Stimulated activated CD4-positive, alpha-beta T cell treated with anti-CD3 and anti-CD28 coated beads, Interleukin-15, amount 100 ng/mL, for 24 hours (primary cell): Measurements from ENCODE around the gene IP6K1.
"Not testable (repeated sequence)": the region's sequence is repeated elsewhere in the genome, so short reads cannot be mapped to it uniquely, and the experiment has no call there.

Source experiments
- DNase-seq: peaks from one replicate; pipeline ENCODE4 v3.0.0-alpha.2; 2020

Gene IP6K1

DNA sequence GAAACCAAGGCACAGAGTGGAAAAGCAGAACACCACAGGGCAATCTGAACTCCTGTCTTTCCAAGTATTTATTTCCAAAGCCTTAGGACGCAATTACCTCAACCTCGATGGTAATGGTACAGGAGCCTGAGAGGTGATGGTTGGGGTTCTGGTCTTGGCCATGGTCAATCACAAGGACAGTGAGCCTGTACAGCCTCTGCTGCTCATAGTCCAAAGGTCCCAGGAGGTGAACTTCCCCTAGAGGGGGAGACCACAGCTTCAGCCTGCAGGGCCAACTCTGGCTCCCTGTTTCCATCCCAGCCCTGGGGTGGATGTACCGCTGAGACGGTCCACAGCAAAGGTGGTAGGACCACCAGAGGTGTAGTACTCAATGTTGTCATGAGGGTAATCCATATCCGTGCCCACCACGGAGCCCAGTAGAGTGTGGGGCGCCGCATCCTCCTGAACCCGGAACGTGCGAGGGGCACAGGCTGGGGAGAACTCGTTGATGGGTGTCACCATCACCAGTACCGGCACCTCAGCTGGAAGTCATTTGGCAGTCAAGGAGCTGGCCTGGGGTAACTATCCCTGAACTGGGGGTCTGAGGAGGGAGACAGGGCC lies 7.2 kb upstream of the IP6K1 start:
- DNase-seq: no peak

DNA sequence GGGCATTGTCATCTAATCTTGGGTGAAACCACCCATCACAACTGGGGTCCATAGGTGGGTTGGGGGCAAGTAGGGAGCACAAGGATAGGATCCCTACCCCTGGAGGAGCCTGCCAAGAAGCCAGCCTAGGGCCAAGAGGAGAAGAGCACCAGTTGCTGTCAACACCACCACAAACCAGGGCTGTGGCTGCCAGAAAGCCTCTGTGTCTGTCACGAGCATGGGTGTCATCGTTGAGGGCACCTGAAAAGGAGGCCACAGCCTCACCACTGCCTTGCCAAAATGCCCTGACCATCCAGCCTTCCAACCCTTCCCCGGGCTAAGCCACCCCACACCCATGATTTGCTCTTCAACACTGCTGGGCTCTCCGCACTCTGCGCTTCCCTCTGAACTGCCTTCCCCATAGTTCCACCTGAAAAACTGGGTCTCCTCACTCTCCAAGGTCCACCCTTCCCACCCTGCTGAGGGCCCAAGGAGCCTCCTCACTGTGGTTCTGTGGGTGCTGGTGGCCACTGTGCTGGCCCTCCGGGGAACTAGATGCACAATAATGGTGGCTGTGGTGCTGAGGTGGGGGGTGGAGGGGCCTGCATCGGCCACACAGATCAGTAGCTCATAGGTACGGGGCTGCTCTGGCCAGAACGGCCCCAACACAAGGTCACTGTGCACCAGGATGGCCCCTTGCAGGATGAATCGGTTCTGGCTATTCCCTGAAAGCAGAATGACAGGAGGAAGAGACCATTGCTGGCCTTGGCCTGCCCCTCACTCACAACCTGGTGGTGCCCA lies 6.2 kb upstream of the IP6K1 start:
- DNase-seq: no peak

DNA sequence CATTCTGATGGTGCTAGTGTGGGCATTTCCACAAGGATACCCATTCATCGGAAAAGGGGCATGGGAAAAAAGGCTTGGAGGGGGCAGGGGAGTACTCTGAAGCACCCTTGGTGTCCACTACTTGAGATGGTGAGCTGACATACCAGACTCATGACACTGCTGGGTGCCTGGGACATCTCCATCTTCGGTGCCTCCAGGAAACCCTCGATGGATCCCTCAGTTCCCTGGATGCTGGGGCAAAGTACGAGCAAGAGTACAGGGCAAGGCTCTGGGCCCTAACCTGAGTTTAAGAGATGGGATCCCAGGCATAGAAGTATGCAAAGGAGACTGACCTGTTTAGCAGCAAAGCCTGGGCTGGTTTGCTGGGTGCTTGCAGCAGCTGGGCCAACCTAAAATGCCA lies 5.2 kb upstream of the IP6K1 start:
- no peak for DNase-seq

DNA sequence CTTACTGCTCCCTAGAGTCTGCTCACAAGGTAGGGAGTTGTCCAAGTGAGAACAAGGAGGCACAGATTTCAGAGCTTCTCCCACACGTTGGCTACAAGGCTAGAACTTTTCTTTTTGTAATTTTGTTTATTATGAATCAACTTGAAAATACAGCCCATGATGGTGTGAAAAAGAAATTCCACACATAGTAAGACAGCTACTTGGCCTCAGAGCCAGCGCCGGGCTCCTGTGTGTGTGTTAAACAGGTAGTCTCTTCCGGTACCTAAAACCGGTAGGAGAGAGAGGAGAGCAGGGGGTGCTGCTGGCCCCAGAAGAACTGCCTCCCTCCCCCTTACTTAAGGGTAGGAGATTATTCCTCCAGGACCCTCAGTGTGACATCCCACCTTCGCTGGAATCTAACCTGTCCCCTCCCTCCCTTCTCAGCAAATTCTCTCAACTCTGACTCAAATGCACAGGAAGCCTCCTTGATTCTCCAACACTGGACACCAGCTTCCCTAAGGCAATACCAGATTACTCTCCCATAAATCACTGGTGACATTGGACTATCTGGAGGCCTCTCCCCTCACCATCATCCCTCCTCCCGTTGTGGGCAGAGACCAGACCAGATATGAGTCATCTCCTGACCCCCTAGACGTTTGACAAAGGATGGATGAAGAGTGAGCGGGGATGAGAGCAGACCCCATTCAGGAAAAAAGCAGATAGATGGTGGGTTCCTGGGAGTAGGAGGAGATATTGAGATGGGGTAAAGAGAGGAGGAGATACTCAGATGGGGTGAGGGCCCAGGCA lies 4.5 kb upstream of the IP6K1 start:
- no peak for DNase-seq

DNA sequence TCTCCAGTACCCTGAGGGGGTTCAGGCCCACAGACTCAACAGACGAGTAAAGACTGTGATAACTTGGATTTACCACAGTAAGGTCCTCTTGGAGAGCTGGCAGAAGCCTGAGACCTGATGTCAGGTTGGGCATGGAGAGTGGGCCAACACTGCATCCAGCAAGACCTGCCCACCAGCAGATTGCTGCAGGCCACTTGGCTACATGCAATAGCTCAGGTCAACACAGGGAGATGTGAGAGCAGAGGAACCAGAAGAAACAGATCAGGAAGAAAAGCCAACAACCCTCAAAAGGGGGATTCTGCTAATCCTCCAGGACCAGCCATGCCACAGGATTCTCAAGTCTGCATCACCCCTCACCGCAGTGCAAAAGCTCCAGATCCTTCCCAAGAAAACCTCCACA lies 1.7 kb upstream of the IP6K1 start:
- DNase-seq: no peak

DNA sequence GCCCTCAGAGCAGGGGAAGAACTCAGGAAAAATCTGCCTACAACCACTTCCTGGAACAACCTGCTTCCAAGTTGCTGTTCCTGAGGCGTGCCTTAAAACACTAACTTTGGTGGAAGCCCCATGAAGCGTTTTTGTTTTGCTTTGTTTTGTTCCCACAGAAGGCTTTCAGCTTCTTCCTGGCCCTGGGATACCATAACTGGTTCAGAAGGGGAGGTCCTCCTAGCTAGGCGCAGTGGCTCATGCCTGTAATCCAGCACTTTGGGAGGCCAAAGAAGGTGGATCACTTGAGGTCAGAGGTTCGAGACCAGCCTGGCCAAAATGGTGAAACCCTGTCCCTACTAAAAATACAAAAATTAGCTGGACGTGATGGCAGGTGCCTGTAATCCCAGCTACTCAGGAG lies 1.2 kb upstream of the IP6K1 start:
- DNase-seq: no peak

- no peak for DNase-seq
These were observed 781 bp upstream of the IP6K1 start for GRCh38 chr3:49787182-49787464.

GRCh38 chr3:49785565-49786356 lies 581 bp downstream of the IP6K1 start:
- peak; percentile 37 for DNase-seq

- DNase-seq: not testable (repeated sequence)
These were observed 4.1 kb downstream of the IP6K1 start for GRCh38 chr3:49782277-49782676.

GRCh38 chr3:49781415-49782199 lies 4.7 kb downstream of the IP6K1 start:
- no peak for DNase-seq

- DNase-seq: not testable (repeated sequence)
These were observed 5.4 kb downstream of the IP6K1 start for GRCh38 chr3:49780975-49781365.

DNA sequence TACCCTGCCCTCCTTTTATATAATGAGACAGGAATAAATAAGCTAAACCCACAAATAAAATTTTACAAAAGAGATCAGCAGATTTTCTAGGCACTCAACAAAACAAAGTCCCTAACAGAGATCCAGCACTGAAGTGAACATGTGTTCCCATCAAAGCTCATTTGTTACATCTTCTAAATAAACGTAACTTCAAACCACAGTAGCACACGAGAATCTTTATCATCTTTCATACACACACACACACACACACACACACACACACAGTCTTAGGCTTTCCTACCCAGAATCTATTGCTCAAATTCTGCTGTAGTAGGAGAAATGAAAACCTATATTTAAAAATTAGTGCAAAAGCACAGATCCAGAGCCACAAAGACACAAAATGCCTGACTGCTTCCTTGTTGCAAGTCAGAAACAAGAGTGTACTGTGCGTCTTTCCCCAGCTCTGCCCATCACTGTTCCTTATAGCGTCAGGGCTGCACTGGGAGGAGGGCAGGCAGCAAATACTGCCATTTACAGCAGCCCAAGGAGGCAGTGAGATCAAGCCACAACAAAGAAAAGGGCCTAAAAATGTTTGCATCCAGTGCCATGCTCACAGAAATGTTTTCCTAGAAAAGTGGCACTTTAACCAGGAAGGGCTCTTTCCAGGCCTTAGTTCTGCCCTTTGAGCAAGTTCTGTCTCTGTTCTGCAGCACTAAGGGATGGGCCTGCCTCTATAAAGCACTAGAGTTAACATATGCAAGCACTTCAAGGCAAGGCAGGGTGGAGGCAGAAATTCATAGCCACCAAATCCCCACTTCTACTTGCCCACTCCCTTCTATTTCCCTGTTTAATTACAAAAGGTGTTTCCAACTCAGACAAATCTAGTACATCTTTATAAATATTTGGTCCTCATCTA lies 6.0 kb downstream of the IP6K1 start:
- DNase-seq: no peak

GRCh38 chr3:49779358-49780079 lies 6.8 kb downstream of the IP6K1 start:
- no peak for DNase-seq

- DNase-seq: not testable (repeated sequence)
These were observed 10.2 kb downstream of the IP6K1 start for GRCh38 chr3:49776101-49776500.

GRCh38 chr3:49775538-49775937 lies 10.8 kb downstream of the IP6K1 start:
- no peak for DNase-seq

- no peak for DNase-seq
These were observed 13.6 kb downstream of the IP6K1 start for GRCh38 chr3:49772703-49773102.

GRCh38 chr3:49771340-49771938 lies 14.9 kb downstream of the IP6K1 start:
- DNase-seq: no peak

- no peak for DNase-seq
These were observed 16.4 kb downstream of the IP6K1 start for GRCh38 chr3:49769926-49770325.

- DNase-seq: no peak
These were observed 16.9 kb downstream of the IP6K1 start for GRCh38 chr3:49769286-49769915.

- no peak for DNase-seq
These were observed 22.4 kb downstream of the IP6K1 start for GRCh38 chr3:49763981-49764380.
